PC-9 (cell line): ENCODE results near the gene MUS81. TPM values are rescaled to one million over a fixed set of nuclear protein-coding genes. Genes with fewer than 3 reads are reported as not detected.

Experiments
- BruUV-seq: library from RNA; stranded (reverse); fragments of 400-500 nt; replicated peaks from 2 replicates; lab custom pipeline; 2021; lab: Mats Ljungman, UMichigan
- CTCF ChIA-PET: fragments of 300-600 bp; sonication (Branson Sonifier 250); formaldehyde crosslinking; loops from one replicate; lab custom pipeline; 2022; ENCODE audit warnings: antibody characterized with exemption; lab: Charles Lee
- POLR2A ChIA-PET: fragments of 300-600 bp; sonication (Branson Sonifier 250); formaldehyde crosslinking; loops from one replicate; lab custom pipeline; 2022; ENCODE audit warnings: antibody characterized with exemption; ENCODE audit not compliant: unreplicated experiment; lab: Charles Lee
- DNase-seq, 2 experiments: peaks; one replicate each; pipeline versions ENCODE4 v3.0.0 to v3.0.0-alpha.2; 2015 to 2022; ENCODE audit warnings: mixed read lengths in 1 of 2
- H2AFZ ChIP-seq: fragments of 200-600 bp; sonication (generic); 2 replicates; pipeline ENCODE4 v1.8.1; 2017; ENCODE audit warnings: antibody characterized with exemption
- H3F3A ChIP-seq: fragments of 200-600 bp; sonication (generic); 2 replicates; pipeline ENCODE4 v1.8.1; 2017; ENCODE audit warnings: antibody characterized with exemption, mild to moderate bottlenecking, low read depth; ENCODE audit not compliant: insufficient read depth
- H3K27ac ChIP-seq: fragments of 200-600 bp; sonication (generic); 2 replicates; pipeline ENCODE4 v1.6.1; 2016; ENCODE audit warnings: mixed run types
- H3K27me3 ChIP-seq: fragments of 200-600 bp; sonication (generic); 2 replicates; pipeline ENCODE4 v1.6.1; 2016; ENCODE audit warnings: low read depth, mixed run types; ENCODE audit not compliant: insufficient read depth
- H3K36me3 ChIP-seq: fragments of 200-600 bp; sonication (generic); 2 replicates; pipeline ENCODE4 v1.6.1; 2016; ENCODE audit warnings: low read depth, mixed run types
- H3K4me1 ChIP-seq: fragments of 200-600 bp; sonication (generic); replicated peaks from 2 replicates; pipeline ENCODE4 v1.6.1; 2016; ENCODE audit warnings: mixed run types; ENCODE audit not compliant: insufficient read depth
- H3K4me2 ChIP-seq: fragments of 200-600 bp; sonication (generic); 2 replicates; pipeline ENCODE4 v1.6.1; 2017; ENCODE audit warnings: mixed run types
- H3K4me3 ChIP-seq: fragments of 200-600 bp; sonication (generic); 2 replicates; pipeline ENCODE4 v1.6.1; 2016; ENCODE audit warnings: mixed run types
- H3K79me2 ChIP-seq: fragments of 200-600 bp; sonication (generic); 2 replicates; pipeline ENCODE4 v1.6.1; 2017; ENCODE audit warnings: low read depth, mixed run types
- H3K9me2 ChIP-seq: fragments of 200-600 bp; sonication (generic); 2 replicates; pipeline ENCODE4 v1.8.1; 2017; ENCODE audit warnings: mild to moderate bottlenecking; ENCODE audit not compliant: insufficient read depth
- H3K9me3 ChIP-seq: fragments of 200-600 bp; sonication (generic); 2 replicates; pipeline ENCODE4 v1.8.1; 2016; ENCODE audit warnings: low read depth; ENCODE audit not compliant: insufficient read depth
- H4K20me1 ChIP-seq: fragments of 200-600 bp; sonication (generic); 2 replicates; pipeline ENCODE4 v1.8.1; 2017; ENCODE audit not compliant: insufficient read depth
- CTCF ChIP-seq: fragments of 200-600 bp; sonication (generic); conservative IDR thresholded peaks from 2 replicates; pipeline ENCODE4 v1.6.1; 2017; ENCODE audit warnings: mixed run types, antibody characterized with exemption, mild to moderate bottlenecking, moderate library complexity
- EZH2 ChIP-seq: fragments of 200-600 bp; sonication (generic); IDR thresholded peaks from 2 replicates; pipeline ENCODE4 v1.8.0; 2017; ENCODE audit warnings: antibody characterized with exemption, low read depth
- intact Hi-C: fragments of 100-400 bp; cut with micrococcal nuclease; formaldehyde crosslinking; loops from one replicate; pipeline ENCODE4 v1.10.0; 2022; ENCODE audit not compliant: unreplicated experiment
- total RNA-seq: library from RNA; stranded (reverse); gene quantifications from 2 replicates; pipeline ENCODE4 v1.2.3, GENCODE V29; 2021

The MUS81 gene
- total RNA-seq, 1 experiment from 2014 or later: 62.7 TPM

GRCh38 chr11:65849366-65849765 lies 10.9 kb upstream of the MUS81 start:
- H3K36me3 ChIP-seq: peaks cover 8% of the 10 kb centered on the region
- no peak overlapping the region for H2AFZ ChIP-seq
- POLR2A ChIA-PET: no interaction called here
- CTCF ChIA-PET: interaction anchor here (1.1 kb wide), 1 partner anchor 25 kb away, joined by 3 read pairs; no protein-coding TSS in a partner anchor
- BruUV-seq: no TSS peak
- no peaks in the 10 kb centered on the region for H3K9me2 ChIP-seq
- H3K27ac ChIP-seq: no peak overlapping the region
- peaks cover 15% of the 10 kb centered on the region for H4K20me1 ChIP-seq
- TF ChIP-seq CTCF (no peak), EZH2 (no peak)
- no peak overlapping the region for H3K4me2 ChIP-seq
- no peaks in the 10 kb centered on the region for H3K9me3 ChIP-seq
- no peaks in the 10 kb centered on the region for H3K27me3 ChIP-seq
- H3K4me3 ChIP-seq: no peak overlapping the region
- H3K4me1 ChIP-seq: no peaks in the 10 kb centered on the region
- peak; percentile 31 to 34 for DNase-seq
- H3F3A ChIP-seq: peaks cover 43% of the 10 kb centered on the region
- peaks cover 10% of the 10 kb centered on the region for H3K79me2 ChIP-seq
- intact Hi-C loops: no loop called here

GRCh38 chr11:65849771-65850216 lies 10.4 kb upstream of the MUS81 start:
- Histone ChIP-seq H3K27me3 (no peaks in the 10 kb centered on the region), H4K20me1 (peaks cover 20% of the 10 kb centered on the region), H3K36me3 (peaks cover 13% of the 10 kb centered on the region), H3K9me2 (no peaks in the 10 kb centered on the region), H2AFZ (no peak overlapping the region), H3K4me3 (no peak overlapping the region), H3F3A (peaks cover 47% of the 10 kb centered on the region), H3K79me2 (peaks cover 14% of the 10 kb centered on the region), H3K4me1 (no peaks in the 10 kb centered on the region), H3K9me3 (no peaks in the 10 kb centered on the region), H3K4me2 (no peak overlapping the region), H3K27ac (no peak overlapping the region)
- no peak for DNase-seq
- no TSS peak for BruUV-seq
- ChIA-PET CTCF (no interaction called here), POLR2A (no interaction called here)
- intact Hi-C loops: no loop called here
- TF ChIP-seq EZH2: no peak
- no peak for TF ChIP-seq CTCF

- peaks cover 21% of the 10 kb centered on the region for H3K79me2 ChIP-seq
- no peak overlapping the region for H3K27ac ChIP-seq
- CTCF ChIA-PET: no interaction called here
- intact Hi-C loops: no loop called here
- H3K36me3 ChIP-seq: peaks cover 17% of the 10 kb centered on the region
- TF ChIP-seq CTCF: no peak
- TF ChIP-seq EZH2: no peak
- H3K9me2 ChIP-seq: no peaks in the 10 kb centered on the region
- no peak overlapping the region for H3K4me3 ChIP-seq
- no peak overlapping the region for H3K4me2 ChIP-seq
- no peaks in the 10 kb centered on the region for H3K4me1 ChIP-seq
- POLR2A ChIA-PET: interaction anchor here (0.6 kb wide), 1 partner anchor 325 kb away, joined by 14 read pairs; the partner anchor contains the start of gene SCYL1
- DNase-seq: peak in 1 of 2 experiments; percentile 35
- peaks cover 26% of the 10 kb centered on the region for H4K20me1 ChIP-seq
- no peaks in the 10 kb centered on the region for H3K27me3 ChIP-seq
- H3F3A ChIP-seq: peaks cover 54% of the 10 kb centered on the region
- no peak overlapping the region for H2AFZ ChIP-seq
- H3K9me3 ChIP-seq: no peaks in the 10 kb centered on the region
- BruUV-seq: no TSS peak
These were observed 9.8 kb upstream of the MUS81 start for GRCh38 chr11:65850217-65851082.
